ENCODE results near the gene CFAP46. TPM values are rescaled to one million over a fixed set of nuclear protein-coding genes. Genes with fewer than 3 reads are reported as not detected.

CFAP46 gene
- total RNA-seq, 1 experiment from 2014 or later, result 1.6 TPM

GRCh38 chr10:132873395-132873794, 69.0 kb downstream of the CFAP46 start:
- DNase-seq (ENCODE audit: low read depth, low spot score) (no peak), ATAC-seq (no peak)
- TF ChIP-seq TCF7L2 (IDR thresholded peaks at IDR 0.05; ENCODE audit: low read depth, low read length) (no peak), SIN3A (IDR thresholded peaks at IDR 0.05; ENCODE audit: borderline replicate concordance, insufficient read depth, low read depth, low read length) (no peak), CTCF (IDR thresholded peaks at IDR 0.05) (no peak), POLR2AphosphoS5 (IDR thresholded peaks at IDR 0.05; ENCODE audit: low read depth, low read length) (no peak), REST (IDR thresholded peaks at IDR 0.05; ENCODE audit: insufficient read depth in 1 of 2, low read depth in 2 of 2, low read length in 1 of 2) (no peak)
- Histone ChIP-seq H3K36me3 (ENCODE audit: control insufficient read depth, insufficient read depth, low read length) (no peaks in the 10 kb centered on the region), H3K9me3 (ENCODE audit: control insufficient read depth, insufficient read depth, low read depth, low read length) (no peaks in the 10 kb centered on the region), H3K27me3 (ENCODE audit: control insufficient read depth, insufficient read depth, low read length) (peaks cover 22% of the 10 kb centered on the region), H3K4me1 (ENCODE audit: control insufficient read depth, insufficient read depth, low read length) (no peaks in the 10 kb centered on the region), H3K4me3 (ENCODE audit: low read depth in 2 of 2, low read length in 2 of 2) (no peak overlapping the region), H3K27ac (ENCODE audit: low read length) (no peak overlapping the region)
- ChIA-PET POLR2A (no interaction called here), CTCF (no interaction called here)
- intact Hi-C loops (cut with micrococcal nuclease; ENCODE audit: unreplicated experiment) (no loop called here), in situ Hi-C loops (cut with HindIII; ENCODE audit: low pct_unique_long_range_greater_than_20kb, low sequenced_read_pairs) (no loop called here)
- BruUV-seq (replicated peaks), result no TSS peak

- POLR2A ChIA-PET, result no interaction called here
- no peak overlapping the region for H3K27ac ChIP-seq (ENCODE audit: low read length)
- no peak for DNase-seq (ENCODE audit: low read depth, low spot score)
- no peaks in the 10 kb centered on the region; the same call in 1 of the 2 replicates for H3K4me1 ChIP-seq (ENCODE audit: control insufficient read depth, insufficient read depth, low read length)
- no peak overlapping the region for H3K4me3 ChIP-seq (ENCODE audit: low read depth in 2 of 2, low read length in 2 of 2)
- peaks cover 22% of the 10 kb centered on the region for H3K27me3 ChIP-seq (ENCODE audit: control insufficient read depth, insufficient read depth, low read length)
- no peaks in the 10 kb centered on the region for H3K36me3 ChIP-seq (ENCODE audit: control insufficient read depth, insufficient read depth, low read length)
- CTCF ChIA-PET, result no interaction called here
- no TSS peak for BruUV-seq (replicated peaks)
- ATAC-seq, result no peak
- TF ChIP-seq TCF7L2 (IDR thresholded peaks at IDR 0.05; ENCODE audit: low read depth, low read length) (no peak), REST (IDR thresholded peaks at IDR 0.05; ENCODE audit: insufficient read depth in 1 of 2, low read depth in 2 of 2, low read length in 1 of 2) (no peak), SIN3A (IDR thresholded peaks at IDR 0.05; ENCODE audit: borderline replicate concordance, insufficient read depth, low read depth, low read length) (no peak), CTCF (IDR thresholded peaks at IDR 0.05) (no peak), POLR2AphosphoS5 (IDR thresholded peaks at IDR 0.05; ENCODE audit: low read depth, low read length) (no peak)
- intact Hi-C loops (cut with micrococcal nuclease; ENCODE audit: unreplicated experiment) (no loop called here), in situ Hi-C loops (cut with HindIII; ENCODE audit: low pct_unique_long_range_greater_than_20kb, low sequenced_read_pairs) (no loop called here)
- H3K9me3 ChIP-seq (ENCODE audit: control insufficient read depth, insufficient read depth, low read depth, low read length), result no peaks in the 10 kb centered on the region
These were observed 69.7 kb downstream of the CFAP46 start for GRCh38 chr10:132872658-132873057.

All from Panc1 (cell line).